MG63 (cell line): Measurements from ENCODE around the gene MED13L. TPM values are rescaled to one million over a fixed set of nuclear protein-coding genes. Genes with fewer than 3 reads are reported as not detected.
A peak's percentile ranks its signal among the peaks of the same experiment; 100 is the strongest.

Experiments
- DNase-seq: peaks from one replicate; pipeline ENCODE4 v3.0.0-alpha.2; 2020
- H3K27me3 ChIP-seq: fragments of 250-450 bp; sonication (Bioruptor Pico); 2 replicates; pipeline ENCODE4 v1.5.1; 2020; ENCODE audit warnings: mild to moderate bottlenecking, moderate library complexity
- H3K36me3 ChIP-seq: fragments of 250-450 bp; sonication (Bioruptor Pico); 2 replicates; pipeline ENCODE4 v1.5.1; 2020; ENCODE audit warnings: mild to moderate bottlenecking, moderate library complexity
- H3K4me3 ChIP-seq: fragments of 250-450 bp; sonication (Bioruptor Pico); 2 replicates; pipeline ENCODE4 v1.5.1; 2020; ENCODE audit warnings: mild to moderate bottlenecking, moderate library complexity
- H3K9me3 ChIP-seq: fragments of 250-450 bp; sonication (Bioruptor Pico); 2 replicates; pipeline ENCODE4 v1.5.1; 2020; ENCODE audit warnings: mild to moderate bottlenecking, moderate library complexity
- total RNA-seq: library from RNA; depleted of rRNA; stranded (reverse); fragments of >200 nt; shearing (Covaris generic); gene quantifications from 2 replicates; pipeline ENCODE4 v1.2.3, GENCODE V29; 2014; ENCODE audit warnings: low replicate concordance

Gene MED13L
- total RNA-seq, 1 experiment from 2014 or later = 16.1 TPM

GRCh38 chr12:116010467-116010866, 267.0 kb downstream of the MED13L start:
- H3K9me3 ChIP-seq = no peaks in the 10 kb centered on the region
- H3K36me3 ChIP-seq = peaks cover 23% of the 10 kb centered on the region
- H3K4me3 ChIP-seq = no peak overlapping the region
- DNase-seq = no peak
- no peaks in the 10 kb centered on the region for H3K27me3 ChIP-seq

GRCh38 chr12:116009805-116010204, 267.7 kb downstream of the MED13L start:
- no peak overlapping the region for H3K4me3 ChIP-seq
- peaks cover 27% of the 10 kb centered on the region for H3K36me3 ChIP-seq
- DNase-seq = no peak
- H3K9me3 ChIP-seq = no peaks in the 10 kb centered on the region
- H3K27me3 ChIP-seq = no peaks in the 10 kb centered on the region

- H3K27me3 ChIP-seq = no peaks in the 10 kb centered on the region
- H3K9me3 ChIP-seq = no peaks in the 10 kb centered on the region
- peaks cover 17% of the 10 kb centered on the region for H3K36me3 ChIP-seq
- DNase-seq = no peak
- H3K4me3 ChIP-seq = no peak overlapping the region
These were observed 271.4 kb downstream of the MED13L start for GRCh38 chr12:116006141-116006540.

GRCh38 chr12:116002890-116003536, 274.5 kb downstream of the MED13L start:
- DNase-seq = no peak
- no peak overlapping the region for H3K4me3 ChIP-seq
- H3K9me3 ChIP-seq = no peaks in the 10 kb centered on the region
- H3K36me3 ChIP-seq = peaks cover 14% of the 10 kb centered on the region; the same call in 1 of the 2 replicates
- H3K27me3 ChIP-seq = no peaks in the 10 kb centered on the region

GRCh38 chr12:116000252-116000651, 277.2 kb downstream of the MED13L start:
- no peaks in the 10 kb centered on the region for H3K9me3 ChIP-seq
- DNase-seq = no peak
- peaks cover 21% of the 10 kb centered on the region for H3K36me3 ChIP-seq
- H3K27me3 ChIP-seq = no peaks in the 10 kb centered on the region
- H3K4me3 ChIP-seq = no peak overlapping the region

- H3K36me3 ChIP-seq = peaks cover 15% of the 10 kb centered on the region
- no peaks in the 10 kb centered on the region for H3K27me3 ChIP-seq
- no peak for DNase-seq
- no peak overlapping the region for H3K4me3 ChIP-seq
- H3K9me3 ChIP-seq = no peaks in the 10 kb centered on the region
These were observed 277.9 kb downstream of the MED13L start for GRCh38 chr12:115999582-115999981.

- no peak overlapping the region for H3K4me3 ChIP-seq
- H3K36me3 ChIP-seq = peaks cover 12% of the 10 kb centered on the region
- no peak for DNase-seq
- H3K27me3 ChIP-seq = no peaks in the 10 kb centered on the region
- H3K9me3 ChIP-seq = no peaks in the 10 kb centered on the region
These were observed 278.6 kb downstream of the MED13L start for GRCh38 chr12:115998794-115999478.

- no peak for DNase-seq
- H3K27me3 ChIP-seq = no peaks in the 10 kb centered on the region
- H3K4me3 ChIP-seq = no peak overlapping the region
- H3K9me3 ChIP-seq = no peaks in the 10 kb centered on the region
- peaks cover 12% of the 10 kb centered on the region for H3K36me3 ChIP-seq
These were observed 279.3 kb downstream of the MED13L start for GRCh38 chr12:115998119-115998633.

GRCh38 chr12:115993737-115994136, 283.8 kb downstream of the MED13L start:
- Histone ChIP-seq H3K27me3 (no peaks in the 10 kb centered on the region), H3K36me3 (peaks cover 16% of the 10 kb centered on the region), H3K9me3 (no peaks in the 10 kb centered on the region), H3K4me3 (no peak overlapping the region)
- no peak for DNase-seq

- Histone ChIP-seq H3K4me3 (no peak overlapping the region), H3K9me3 (no peaks in the 10 kb centered on the region), H3K36me3 (peaks cover 11% of the 10 kb centered on the region), H3K27me3 (no peaks in the 10 kb centered on the region)
- DNase-seq = no peak
These were observed 287.3 kb downstream of the MED13L start for GRCh38 chr12:115990241-115990640.

- Histone ChIP-seq H3K4me3 (no peak overlapping the region), H3K36me3 (peaks cover 11% of the 10 kb centered on the region), H3K27me3 (no peaks in the 10 kb centered on the region), H3K9me3 (no peaks in the 10 kb centered on the region)
- no peak for DNase-seq
These were observed 288.6 kb downstream of the MED13L start for GRCh38 chr12:115988625-115989563.

- H3K36me3 ChIP-seq = peaks cover 11% of the 10 kb centered on the region
These were observed 289.3 kb downstream of the MED13L start for GRCh38 chr12:115988212-115988611.

GRCh38 chr12:115984616-115985015, 292.9 kb downstream of the MED13L start:
- H3K36me3 ChIP-seq = peaks cover 14% of the 10 kb centered on the region
- no peaks in the 10 kb centered on the region for H3K27me3 ChIP-seq
- no peaks in the 10 kb centered on the region for H3K9me3 ChIP-seq
- no peak for DNase-seq
- no peak overlapping the region for H3K4me3 ChIP-seq

More at GRCh38 chr12:115988212-115988611, 289.3 kb downstream of the MED13L start:
- Histone ChIP-seq H3K4me3 (no peak overlapping the region), H3K9me3 (no peaks in the 10 kb centered on the region), H3K27me3 (no peaks in the 10 kb centered on the region)
- DNase-seq = no peak

GRCh38 chr12:115983226-115983798, 294.2 kb downstream of the MED13L start:
- Histone ChIP-seq H3K36me3 (peaks cover 14% of the 10 kb centered on the region), H3K9me3 (no peaks in the 10 kb centered on the region), H3K27me3 (no peaks in the 10 kb centered on the region), H3K4me3 (no peak overlapping the region)
- peak; percentile 9 for DNase-seq

- H3K27me3 ChIP-seq = no peaks in the 10 kb centered on the region
- no peaks in the 10 kb centered on the region for H3K9me3 ChIP-seq
- no peak overlapping the region for H3K4me3 ChIP-seq
- no peak for DNase-seq
- peaks cover 8% of the 10 kb centered on the region for H3K36me3 ChIP-seq
These were observed 297.2 kb downstream of the MED13L start for GRCh38 chr12:115980339-115980738.

- DNase-seq = no peak
- H3K36me3 ChIP-seq = peaks cover 8% of the 10 kb centered on the region
These were observed 297.6 kb downstream of the MED13L start for GRCh38 chr12:115979851-115980250.

More at GRCh38 chr12:115979851-115980250, 297.6 kb downstream of the MED13L start:
- Histone ChIP-seq H3K9me3 (no peaks in the 10 kb centered on the region), H3K27me3 (no peaks in the 10 kb centered on the region), H3K4me3 (no peak overlapping the region)
